Measurements from ENCODE around the gene PTH2.
"Not testable (repeated sequence)": the region's sequence is repeated elsewhere in the genome, so short reads cannot be mapped to it uniquely, and the experiment has no call there.

PTH2 gene

GRCh38 chr19:49374665-49375434 lies 48.4 kb downstream of the PTH2 start:
- DNase-seq = no peak

GRCh38 chr19:49373174-49373573 lies 50.1 kb downstream of the PTH2 start:
- not testable (repeated sequence) for DNase-seq

All from cerebellar nuclear complex (tissue), 1 donor.